Loucy (cell line): ENCODE data around the gene LAMC3.
"Not testable (repeated sequence)": the region's sequence is repeated elsewhere in the genome, so short reads cannot be mapped to it uniquely, and the experiment has no call there.

Experiments used
- H2AFZ ChIP-seq: fragments of 200-600 bp; sonication (generic); 2 replicates; pipeline ENCODE4 v1.6.0; 2016; ENCODE audit warnings: antibody characterized with exemption, mild to moderate bottlenecking, low read length, moderate library complexity
- H3F3A ChIP-seq: fragments of 200-600 bp; 2 replicates; pipeline ENCODE4 v1.6.0; 2016; ENCODE audit warnings: antibody characterized with exemption, low read depth, mild to moderate bottlenecking
- H3K27me3 ChIP-seq: fragments of 200-600 bp; sonication (generic); 2 replicates; pipeline ENCODE4 v1.6.1; 2014; ENCODE audit warnings: low read length, mild to moderate bottlenecking; ENCODE audit not compliant: insufficient read depth, poor library complexity, severe bottlenecking
- H3K36me3 ChIP-seq: fragments of 200-600 bp; sonication (generic); 2 replicates; pipeline ENCODE4 v1.6.1; 2016; ENCODE audit warnings: low read length; ENCODE audit not compliant: insufficient read depth
- H3K4me1 ChIP-seq: fragments of 200-600 bp; sonication (generic); 2 replicates; pipeline ENCODE4 v1.5.1; 2014; ENCODE audit warnings: low read length, mild to moderate bottlenecking; ENCODE audit not compliant: insufficient read depth, poor library complexity, severe bottlenecking
- H3K4me2 ChIP-seq: fragments of 200-600 bp; sonication (generic); 2 replicates; pipeline ENCODE4 v1.6.0; 2014; ENCODE audit warnings: antibody characterized with exemption, low read length, low read depth, mild to moderate bottlenecking; ENCODE audit not compliant: poor library complexity, severe bottlenecking
- H3K4me3 ChIP-seq: fragments of 200-600 bp; sonication (generic); 2 replicates; pipeline ENCODE4 v1.5.1; 2014; ENCODE audit warnings: low read length, mild to moderate bottlenecking, mixed read lengths; ENCODE audit not compliant: poor library complexity, severe bottlenecking
- H3K79me2 ChIP-seq: fragments of 200-600 bp; sonication (generic); 2 replicates; pipeline ENCODE4 v1.6.1; 2014; ENCODE audit warnings: low read length; ENCODE audit not compliant: insufficient read depth
- H3K9ac ChIP-seq: fragments of 200-600 bp; sonication (generic); 2 replicates; pipeline ENCODE4 v1.6.0; 2014; ENCODE audit warnings: mild to moderate bottlenecking, low read depth, low read length, moderate library complexity; ENCODE audit not compliant: poor library complexity, severe bottlenecking
- H3K9me2 ChIP-seq: fragments of 200-600 bp; sonication (generic); replicated peaks from 2 replicates; pipeline ENCODE4 v1.6.1; 2016; ENCODE audit warnings: low read depth, low read length, mixed read lengths
- H3K9me3 ChIP-seq: fragments of 200-600 bp; sonication (generic); 2 replicates; pipeline ENCODE4 v1.6.1; 2014; ENCODE audit warnings: mild to moderate bottlenecking, antibody characterized with exemption, low read length, low read depth; ENCODE audit not compliant: insufficient read depth
- H4K20me1 ChIP-seq: fragments of 200-600 bp; sonication (generic); 2 replicates; pipeline ENCODE4 v1.6.0; 2014; ENCODE audit warnings: antibody characterized with exemption, low read length, mild to moderate bottlenecking; ENCODE audit not compliant: insufficient read depth, poor library complexity, severe bottlenecking
- EZH2phosphoT487 ChIP-seq: fragments of 200-600 bp; IDR thresholded peaks from 2 replicates; pipeline ENCODE4 v1.6.1; 2018; ENCODE audit warnings: antibody characterized with exemption, mild to moderate bottlenecking, moderate library complexity, borderline replicate concordance
- TF ChIP-seq, protein P1 (sequence below): fragments of 200-600 bp; sonication (generic); conservative IDR thresholded peaks from 2 replicates; pipeline ENCODE4 v1.5.1; 2014; ENCODE audit warnings: mild to moderate bottlenecking, antibody characterized with exemption, low read length

Gene LAMC3

DNA sequence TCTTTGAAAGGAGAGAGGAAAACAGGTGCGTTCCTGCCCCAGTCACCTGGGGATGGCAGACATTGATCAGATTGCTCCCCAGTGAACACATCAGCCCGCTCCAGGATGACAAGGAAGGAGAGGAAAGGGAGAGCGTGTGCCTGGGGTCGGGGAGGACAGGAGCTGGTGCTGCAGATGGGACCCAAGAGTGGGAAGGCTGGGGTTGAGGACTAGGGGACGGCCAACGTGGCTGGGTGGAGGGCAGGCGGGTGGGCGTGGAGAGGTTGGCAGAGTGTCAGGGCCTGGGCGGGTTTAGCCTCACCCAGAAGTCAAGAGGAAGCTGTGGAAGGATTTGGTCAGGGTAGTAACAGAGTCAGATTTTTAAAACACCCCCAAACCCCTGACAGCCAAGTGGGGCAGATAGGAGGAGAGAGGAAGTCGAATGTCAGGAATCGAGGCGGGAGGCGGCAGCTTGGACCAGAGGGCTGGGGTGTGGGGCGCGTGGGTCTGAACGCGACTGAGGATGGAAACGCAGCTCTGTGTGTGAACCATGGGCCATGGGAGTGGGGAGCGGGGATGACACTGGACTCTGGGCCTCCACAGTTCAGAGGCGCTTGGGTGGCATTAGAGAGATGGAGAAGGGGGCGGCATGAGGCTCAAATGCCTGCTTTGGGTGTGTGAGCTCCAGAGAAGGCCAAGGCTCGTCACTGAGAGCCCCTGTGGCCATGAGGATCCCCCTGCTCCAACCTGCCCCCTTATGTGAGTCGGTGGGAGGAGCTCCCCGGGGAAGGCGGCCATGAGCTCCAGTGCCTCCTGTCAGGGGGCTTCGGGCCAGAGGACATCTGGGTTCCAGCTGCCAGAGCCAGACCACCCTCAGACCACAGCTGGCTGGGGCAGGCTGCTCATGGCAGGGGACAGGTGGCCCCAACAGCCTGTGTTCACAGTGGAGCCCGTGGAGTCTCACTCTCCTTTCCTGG, 24.6 kb downstream of the LAMC3 start:
- Histone ChIP-seq H2AFZ (no peak overlapping the region), H3K4me2 (no peak overlapping the region), H4K20me1 (no peaks in the 10 kb centered on the region), H3F3A (no peaks in the 10 kb centered on the region), H3K9me3 (no peaks in the 10 kb centered on the region), H3K9ac (no peak overlapping the region), H3K4me3 (no peak overlapping the region), H3K4me1 (no peaks in the 10 kb centered on the region), H3K79me2 (no peaks in the 10 kb centered on the region), H3K27me3 (no peaks in the 10 kb centered on the region), H3K9me2 (no peaks in the 10 kb centered on the region), H3K36me3 (no peaks in the 10 kb centered on the region)
- TF ChIP-seq, protein P1, sequence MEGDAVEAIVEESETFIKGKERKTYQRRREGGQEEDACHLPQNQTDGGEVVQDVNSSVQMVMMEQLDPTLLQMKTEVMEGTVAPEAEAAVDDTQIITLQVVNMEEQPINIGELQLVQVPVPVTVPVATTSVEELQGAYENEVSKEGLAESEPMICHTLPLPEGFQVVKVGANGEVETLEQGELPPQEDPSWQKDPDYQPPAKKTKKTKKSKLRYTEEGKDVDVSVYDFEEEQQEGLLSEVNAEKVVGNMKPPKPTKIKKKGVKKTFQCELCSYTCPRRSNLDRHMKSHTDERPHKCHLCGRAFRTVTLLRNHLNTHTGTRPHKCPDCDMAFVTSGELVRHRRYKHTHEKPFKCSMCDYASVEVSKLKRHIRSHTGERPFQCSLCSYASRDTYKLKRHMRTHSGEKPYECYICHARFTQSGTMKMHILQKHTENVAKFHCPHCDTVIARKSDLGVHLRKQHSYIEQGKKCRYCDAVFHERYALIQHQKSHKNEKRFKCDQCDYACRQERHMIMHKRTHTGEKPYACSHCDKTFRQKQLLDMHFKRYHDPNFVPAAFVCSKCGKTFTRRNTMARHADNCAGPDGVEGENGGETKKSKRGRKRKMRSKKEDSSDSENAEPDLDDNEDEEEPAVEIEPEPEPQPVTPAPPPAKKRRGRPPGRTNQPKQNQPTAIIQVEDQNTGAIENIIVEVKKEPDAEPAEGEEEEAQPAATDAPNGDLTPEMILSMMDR, result no peak
- no peak for TF ChIP-seq EZH2phosphoT487

DNA sequence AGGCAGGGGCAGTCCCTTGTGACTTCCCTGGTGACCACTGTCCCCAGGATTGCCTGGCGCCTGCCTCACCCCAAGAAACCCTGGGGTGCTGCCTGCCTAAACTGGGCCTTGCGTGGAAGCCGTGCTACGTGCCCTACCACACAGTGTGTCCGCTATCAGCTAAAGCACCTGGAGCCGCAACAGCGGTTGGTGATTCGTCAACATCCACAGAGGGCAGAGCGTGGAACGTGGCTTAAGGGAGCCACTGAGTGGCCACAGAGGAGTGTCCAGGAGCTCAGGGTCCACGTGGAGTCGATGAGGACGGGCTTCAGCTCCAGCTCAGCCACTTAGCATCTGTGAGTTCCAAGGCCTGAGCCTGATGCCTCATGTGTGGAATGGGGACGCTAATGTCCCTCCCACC, 25.3 kb downstream of the LAMC3 start:
- no peak for TF ChIP-seq EZH2phosphoT487
- TF ChIP-seq, protein P1, result no peak
- Histone ChIP-seq H4K20me1 (no peaks in the 10 kb centered on the region), H3K4me1 (no peaks in the 10 kb centered on the region), H3K36me3 (no peaks in the 10 kb centered on the region), H3K9ac (no peak overlapping the region), H2AFZ (no peak overlapping the region), H3K9me2 (no peaks in the 10 kb centered on the region), H3K4me2 (no peak overlapping the region), H3F3A (no peaks in the 10 kb centered on the region), H3K4me3 (no peak overlapping the region), H3K27me3 (no peaks in the 10 kb centered on the region), H3K9me3 (no peaks in the 10 kb centered on the region), H3K79me2 (no peaks in the 10 kb centered on the region)

DNA sequence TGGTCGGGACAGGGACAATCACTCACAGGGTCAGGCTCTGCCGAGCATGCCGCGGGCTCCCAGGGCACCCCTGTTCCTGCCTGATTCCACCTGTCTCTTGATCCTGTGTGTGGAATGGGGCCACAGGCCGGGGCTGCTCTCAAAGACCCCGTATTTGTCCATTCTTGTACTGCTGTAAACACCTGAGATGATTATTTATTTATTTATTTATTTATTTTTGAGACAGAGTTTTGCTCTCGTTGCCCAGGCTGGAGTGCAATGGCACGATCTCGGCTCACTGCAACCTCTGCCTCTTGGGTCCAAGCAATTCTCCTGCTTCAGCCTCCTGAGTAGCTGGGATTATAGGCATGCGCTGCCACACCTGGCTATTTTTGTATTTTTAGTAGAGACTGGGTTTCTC, 25.8 kb downstream of the LAMC3 start:
- not testable (repeated sequence) for H2AFZ ChIP-seq, H4K20me1 ChIP-seq, H3K4me3 ChIP-seq, H3K79me2 ChIP-seq, H3K9me2 ChIP-seq, H3K9me3 ChIP-seq, H3K9ac ChIP-seq, H3K4me2 ChIP-seq, H3F3A ChIP-seq, H3K27me3 ChIP-seq, H3K36me3 ChIP-seq, H3K4me1 ChIP-seq

DNA sequence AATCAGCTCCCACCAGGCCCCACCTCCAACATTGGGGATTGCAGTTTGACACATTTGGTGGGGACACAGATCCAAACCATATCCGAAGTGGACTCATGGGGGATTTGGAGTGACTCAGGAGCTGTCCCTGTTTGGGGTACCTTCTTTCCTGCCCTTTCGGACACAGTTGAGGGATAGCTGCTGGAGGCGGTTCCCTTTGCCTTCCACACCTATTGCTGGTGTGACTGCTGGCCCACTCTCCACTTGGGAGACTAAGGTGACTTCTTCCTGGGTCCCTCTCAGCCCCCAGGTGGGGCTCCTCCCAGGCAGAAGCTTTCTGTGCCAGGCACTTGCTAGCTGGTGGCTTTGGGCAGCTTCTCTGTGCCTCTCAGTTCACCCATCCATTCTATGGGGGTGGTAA, 26.6 kb downstream of the LAMC3 start:
- Histone ChIP-seq H4K20me1 (no peaks in the 10 kb centered on the region), H3K9me3 (no peaks in the 10 kb centered on the region), H3K27me3 (no peaks in the 10 kb centered on the region), H3K4me1 (no peaks in the 10 kb centered on the region), H3K9me2 (no peaks in the 10 kb centered on the region), H3K4me3 (no peak overlapping the region), H2AFZ (no peak overlapping the region), H3K4me2 (no peak overlapping the region), H3K36me3 (no peaks in the 10 kb centered on the region), H3F3A (no peaks in the 10 kb centered on the region), H3K9ac (no peak overlapping the region), H3K79me2 (no peaks in the 10 kb centered on the region)
- TF ChIP-seq, protein P1, result no peak
- no peak for TF ChIP-seq EZH2phosphoT487
